Fibroblast of lung (primary cell): ENCODE measurements around the gene TIMP2.

Source experiments
- EZH2 ChIP-seq: IDR thresholded peaks from 2 replicates; pipeline ENCODE4 v1.5.1; 2012; ENCODE audit warnings: low read length, control low read depth, mild to moderate bottlenecking; ENCODE audit errors: missing control alignments
- TF ChIP-seq, protein P1 (sequence below), 2 donors: IDR thresholded peaks in 1 of 2; conservative IDR thresholded peaks in 1 of 2; 1 replicate in 1 of 2; 2 replicates in 1 of 2; pipeline ENCODE4 v1.5.1; 2011 to 2012; ENCODE audit warnings: low read length in 2 of 2, control low read depth in 1 of 2, inconsistent platforms in 1 of 2, low read depth in 1 of 2, mild to moderate bottlenecking in 1 of 2

DNA sequence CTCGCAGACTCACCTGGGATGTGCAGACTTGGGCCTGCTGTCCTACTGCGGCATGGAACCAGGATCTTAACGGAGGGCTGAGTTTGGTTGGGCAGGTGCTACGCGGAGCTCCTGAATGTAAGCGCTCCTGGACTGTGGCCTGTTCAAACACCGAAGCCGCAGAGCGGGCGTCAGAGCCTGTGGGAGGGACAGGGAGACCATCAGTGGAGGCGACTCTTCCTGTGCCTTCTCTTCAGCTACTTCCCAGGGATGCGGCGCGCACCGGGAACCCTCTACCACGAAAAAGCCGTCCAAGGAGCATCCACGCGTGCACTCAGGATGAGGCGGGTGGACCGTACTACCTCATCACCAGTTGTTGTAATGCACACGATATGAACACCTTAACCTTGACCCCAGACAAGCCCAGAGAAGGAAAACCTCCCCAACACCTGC lies 86.6 kb downstream of the TIMP2 start:
- TF ChIP-seq EZH2: no peak
- TF ChIP-seq, protein P1, sequence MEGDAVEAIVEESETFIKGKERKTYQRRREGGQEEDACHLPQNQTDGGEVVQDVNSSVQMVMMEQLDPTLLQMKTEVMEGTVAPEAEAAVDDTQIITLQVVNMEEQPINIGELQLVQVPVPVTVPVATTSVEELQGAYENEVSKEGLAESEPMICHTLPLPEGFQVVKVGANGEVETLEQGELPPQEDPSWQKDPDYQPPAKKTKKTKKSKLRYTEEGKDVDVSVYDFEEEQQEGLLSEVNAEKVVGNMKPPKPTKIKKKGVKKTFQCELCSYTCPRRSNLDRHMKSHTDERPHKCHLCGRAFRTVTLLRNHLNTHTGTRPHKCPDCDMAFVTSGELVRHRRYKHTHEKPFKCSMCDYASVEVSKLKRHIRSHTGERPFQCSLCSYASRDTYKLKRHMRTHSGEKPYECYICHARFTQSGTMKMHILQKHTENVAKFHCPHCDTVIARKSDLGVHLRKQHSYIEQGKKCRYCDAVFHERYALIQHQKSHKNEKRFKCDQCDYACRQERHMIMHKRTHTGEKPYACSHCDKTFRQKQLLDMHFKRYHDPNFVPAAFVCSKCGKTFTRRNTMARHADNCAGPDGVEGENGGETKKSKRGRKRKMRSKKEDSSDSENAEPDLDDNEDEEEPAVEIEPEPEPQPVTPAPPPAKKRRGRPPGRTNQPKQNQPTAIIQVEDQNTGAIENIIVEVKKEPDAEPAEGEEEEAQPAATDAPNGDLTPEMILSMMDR (conservative IDR thresholded peaks at IDR 0.05 in 1 of 2, IDR thresholded peaks at IDR 0.05 in 1 of 2; ENCODE audit: low read depth in 1 of 2, low read length in 2 of 2): no peak
